NCI-H146 treated with DMSO at 0.1 percent for 48 hours (cell line): ENCODE measurements around the gene FAM219A.
"Not testable (repeated sequence)": the region's sequence is repeated elsewhere in the genome, so short reads cannot be mapped to it uniquely, and the experiment has no call there.

Experiments used
- DNase-seq: peaks from one replicate; lab custom pipeline; 2025; ENCODE audit not compliant: unreplicated experiment; lab: John Stamatoyannopoulos, UW

The FAM219A gene

GRCh38 chr9:34378376-34379060 is 79.9 kb downstream of the FAM219A start:
- no peak for DNase-seq

- DNase-seq: no peak
These were observed 81.0 kb downstream of the FAM219A start for GRCh38 chr9:34377404-34377746.

GRCh38 chr9:34376596-34377403 is 81.6 kb downstream of the FAM219A start, which contains the start of gene MYORG:
Gene MYORG, minus strand, starts transcription at chr9:34376898. Its CDS starts 3,955 bp downstream, at chr9:34372943.
- DNase-seq: peak; percentile 99

- peak; percentile 50 for DNase-seq
These were observed 82.3 kb downstream of the FAM219A start for GRCh38 chr9:34375901-34376595.

- DNase-seq: no peak
These were observed 83.3 kb downstream of the FAM219A start for GRCh38 chr9:34374905-34375552.

- no peak for DNase-seq
These were observed 84.0 kb downstream of the FAM219A start for GRCh38 chr9:34374339-34374738.

- no peak for DNase-seq
These were observed 84.6 kb downstream of the FAM219A start for GRCh38 chr9:34373749-34374148.

- DNase-seq: no peak
These were observed 85.8 kb downstream of the FAM219A start for GRCh38 chr9:34372467-34373011.

- no peak for DNase-seq
These were observed 86.4 kb downstream of the FAM219A start for GRCh38 chr9:34371886-34372466.

GRCh38 chr9:34370970-34371880 is 87.1 kb downstream of the FAM219A start:
- no peak for DNase-seq

- DNase-seq: no peak
These were observed 87.9 kb downstream of the FAM219A start for GRCh38 chr9:34370335-34370969.

- no peak for DNase-seq
These were observed 88.7 kb downstream of the FAM219A start for GRCh38 chr9:34369636-34370035.

GRCh38 chr9:34368796-34369195 is 89.6 kb downstream of the FAM219A start:
- DNase-seq: not testable (repeated sequence)

- not testable (repeated sequence) for DNase-seq
These were observed 90.5 kb downstream of the FAM219A start for GRCh38 chr9:34367751-34368410.

- DNase-seq: no peak
These were observed 92.0 kb downstream of the FAM219A start for GRCh38 chr9:34366365-34366764.

GRCh38 chr9:34365282-34365681 is 93.1 kb downstream of the FAM219A start:
- DNase-seq: no peak

- no peak for DNase-seq
These were observed 94.6 kb downstream of the FAM219A start for GRCh38 chr9:34363619-34364351.
